HL-60 (cell line): ENCODE results near the gene SEL1L.

ENCODE experiments used
- POLR2AphosphoS5 ChIP-seq: IDR thresholded peaks from 2 replicates; pipeline ENCODE4 v1.6.1; 2012; ENCODE audit warnings: low read depth
- TF ChIP-seq, protein P1 (sequence below): IDR thresholded peaks from one replicate; pipeline ENCODE4 v1.5.1; 2011; ENCODE audit warnings: low read length, control low read depth, inconsistent platforms; ENCODE audit not compliant: insufficient read depth

DNA sequence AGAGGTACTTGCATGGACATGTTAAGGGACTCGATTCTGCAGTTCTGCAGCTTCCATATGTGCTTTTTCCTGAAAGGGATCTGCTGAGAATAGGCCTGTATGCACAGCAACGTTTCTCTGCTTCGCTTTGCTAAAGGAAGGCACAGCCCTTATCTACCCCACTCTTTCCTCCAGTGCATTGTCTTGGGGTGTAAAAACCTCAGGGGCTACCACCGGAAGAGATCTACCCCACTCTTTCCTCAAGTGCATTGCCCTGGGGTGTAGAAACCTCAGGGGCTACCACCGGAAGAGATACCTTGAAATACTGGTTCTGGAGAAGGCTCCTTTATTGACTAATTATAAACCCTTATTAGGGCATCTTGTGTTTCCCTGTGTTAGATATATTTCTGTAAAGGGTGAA lies 52.9 kb downstream of the SEL1L start:
- TF ChIP-seq, protein P1, sequence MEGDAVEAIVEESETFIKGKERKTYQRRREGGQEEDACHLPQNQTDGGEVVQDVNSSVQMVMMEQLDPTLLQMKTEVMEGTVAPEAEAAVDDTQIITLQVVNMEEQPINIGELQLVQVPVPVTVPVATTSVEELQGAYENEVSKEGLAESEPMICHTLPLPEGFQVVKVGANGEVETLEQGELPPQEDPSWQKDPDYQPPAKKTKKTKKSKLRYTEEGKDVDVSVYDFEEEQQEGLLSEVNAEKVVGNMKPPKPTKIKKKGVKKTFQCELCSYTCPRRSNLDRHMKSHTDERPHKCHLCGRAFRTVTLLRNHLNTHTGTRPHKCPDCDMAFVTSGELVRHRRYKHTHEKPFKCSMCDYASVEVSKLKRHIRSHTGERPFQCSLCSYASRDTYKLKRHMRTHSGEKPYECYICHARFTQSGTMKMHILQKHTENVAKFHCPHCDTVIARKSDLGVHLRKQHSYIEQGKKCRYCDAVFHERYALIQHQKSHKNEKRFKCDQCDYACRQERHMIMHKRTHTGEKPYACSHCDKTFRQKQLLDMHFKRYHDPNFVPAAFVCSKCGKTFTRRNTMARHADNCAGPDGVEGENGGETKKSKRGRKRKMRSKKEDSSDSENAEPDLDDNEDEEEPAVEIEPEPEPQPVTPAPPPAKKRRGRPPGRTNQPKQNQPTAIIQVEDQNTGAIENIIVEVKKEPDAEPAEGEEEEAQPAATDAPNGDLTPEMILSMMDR, result no peak
- TF ChIP-seq POLR2AphosphoS5, result no peak
